ENCODE data around the gene DOK5.

Gene DOK5

GRCh38 chr20:54650052-54650719, 174.8 kb downstream of the DOK5 start:
- FAIRE-seq: no peak

GRCh38 chr20:54651252-54651651, 175.9 kb downstream of the DOK5 start:
- no peak for FAIRE-seq

- no peak for FAIRE-seq
Observed at GRCh38 chr20:54654450-54654849, 179.1 kb downstream of the DOK5 start.

DNA sequence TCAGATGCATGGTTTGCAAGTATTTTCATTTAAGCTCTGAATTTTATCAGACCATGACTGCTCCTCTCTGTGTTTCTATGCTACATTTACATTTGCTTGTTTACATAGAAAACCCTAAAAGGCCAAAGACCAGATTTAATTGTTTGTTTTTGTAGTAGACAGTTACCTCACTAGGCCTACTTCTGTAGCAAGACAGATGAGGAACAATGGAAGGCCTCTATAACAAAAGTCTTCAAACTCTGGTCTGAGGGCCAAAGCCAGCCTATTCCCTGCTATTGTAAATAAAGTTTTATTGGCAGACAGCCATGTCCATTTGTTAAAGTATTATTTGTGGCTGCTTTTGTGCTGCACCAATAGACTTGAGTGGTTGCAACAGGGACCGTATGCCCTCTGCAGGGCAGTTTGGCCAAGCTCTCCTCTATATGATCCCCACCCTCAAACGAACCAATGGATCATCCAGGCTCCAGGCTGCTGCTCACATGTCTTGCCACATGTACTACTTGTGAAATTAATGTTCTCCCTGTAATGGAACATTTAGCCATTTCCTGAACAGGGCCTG, 182.0 kb downstream of the DOK5 start:
- no peak for FAIRE-seq

GRCh38 chr20:54658525-54658924, 183.1 kb downstream of the DOK5 start:
- FAIRE-seq: no peak

- FAIRE-seq: no peak
Observed at GRCh38 chr20:54661265-54661664, 185.9 kb downstream of the DOK5 start.

DNA sequence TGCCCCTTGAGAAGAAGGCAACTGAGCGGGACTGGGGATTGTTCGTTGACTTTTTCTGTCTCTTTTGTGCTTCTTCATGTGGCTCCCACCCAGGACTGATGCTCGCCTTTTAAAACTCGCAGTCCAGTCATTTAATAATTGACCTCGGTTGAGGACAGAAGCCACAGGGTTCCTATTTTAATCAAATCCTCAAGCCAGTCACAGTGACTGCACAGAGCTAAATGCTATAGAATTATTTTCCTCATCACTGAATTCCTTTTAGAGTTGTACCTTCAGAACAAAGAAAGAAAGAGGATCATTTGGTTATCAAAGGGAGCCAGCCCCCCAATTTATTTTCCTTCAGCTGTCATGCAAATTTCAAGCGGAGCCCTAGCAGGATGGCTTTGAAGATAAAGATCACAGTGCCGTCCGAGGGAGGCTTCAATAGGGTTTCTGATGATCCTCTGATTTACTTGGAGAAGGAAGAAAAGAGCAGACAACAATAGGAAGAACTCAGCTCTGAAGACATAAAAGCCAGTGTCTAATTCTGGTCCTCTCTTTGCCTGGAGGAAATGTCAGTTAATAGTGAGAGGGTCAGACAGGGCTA, 186.6 kb downstream of the DOK5 start:
- FAIRE-seq: no peak

- FAIRE-seq: no peak
Observed at GRCh38 chr20:54665812-54666211, 190.4 kb downstream of the DOK5 start.

- FAIRE-seq: no peak
Observed at GRCh38 chr20:54668271-54669039, 193.1 kb downstream of the DOK5 start.

- FAIRE-seq: no peak
Observed at GRCh38 chr20:54669040-54669363, 193.6 kb downstream of the DOK5 start.

GRCh38 chr20:54678253-54678652, 202.9 kb downstream of the DOK5 start:
- FAIRE-seq: no peak

- no peak for FAIRE-seq
Observed at GRCh38 chr20:54680439-54680838, 205.0 kb downstream of the DOK5 start.

- no peak for FAIRE-seq
Observed at GRCh38 chr20:54680872-54681619, 205.7 kb downstream of the DOK5 start.

- FAIRE-seq: no peak
Observed at GRCh38 chr20:54681869-54682268, 206.5 kb downstream of the DOK5 start.

DNA sequence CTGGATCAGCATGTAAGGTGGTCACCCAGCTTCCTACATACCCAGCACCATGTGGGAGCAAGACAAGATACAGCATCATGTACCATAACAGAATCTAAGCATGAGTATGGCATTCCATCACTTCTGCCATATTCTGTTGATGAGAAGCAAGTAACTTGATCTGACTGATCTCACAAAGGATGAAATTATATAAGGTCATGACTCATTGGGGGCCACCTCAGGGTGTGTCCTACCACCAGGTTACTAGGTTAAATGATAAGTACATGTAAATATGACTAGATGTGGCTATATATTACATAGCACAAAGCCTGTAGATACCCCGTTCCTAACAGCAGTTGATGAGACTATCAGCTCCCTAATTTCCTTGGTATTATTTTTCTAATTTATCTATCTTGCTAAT, 213.1 kb downstream of the DOK5 start:
- FAIRE-seq: no peak

- FAIRE-seq: no peak
Observed at GRCh38 chr20:54690323-54690722, 214.9 kb downstream of the DOK5 start.

DNA sequence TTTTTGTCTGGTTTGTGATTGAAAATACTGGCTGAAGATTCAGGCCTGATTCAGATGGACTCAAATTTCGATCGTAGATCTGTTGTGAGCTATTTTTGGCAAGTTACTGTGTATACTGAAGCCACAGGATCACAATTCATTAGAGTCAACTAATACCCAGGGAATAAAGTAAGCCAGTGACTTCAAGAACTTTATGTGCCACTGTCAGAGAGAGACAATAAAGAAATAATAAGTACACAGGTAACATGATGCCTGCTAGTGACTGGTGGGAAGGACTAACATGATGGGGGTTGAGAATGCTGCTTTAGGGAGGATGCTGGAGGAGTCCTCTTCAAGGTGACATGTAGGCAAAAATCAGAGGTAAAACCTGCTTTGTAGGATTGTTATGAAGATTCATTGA, 215.9 kb downstream of the DOK5 start:
- no peak for FAIRE-seq

DNA sequence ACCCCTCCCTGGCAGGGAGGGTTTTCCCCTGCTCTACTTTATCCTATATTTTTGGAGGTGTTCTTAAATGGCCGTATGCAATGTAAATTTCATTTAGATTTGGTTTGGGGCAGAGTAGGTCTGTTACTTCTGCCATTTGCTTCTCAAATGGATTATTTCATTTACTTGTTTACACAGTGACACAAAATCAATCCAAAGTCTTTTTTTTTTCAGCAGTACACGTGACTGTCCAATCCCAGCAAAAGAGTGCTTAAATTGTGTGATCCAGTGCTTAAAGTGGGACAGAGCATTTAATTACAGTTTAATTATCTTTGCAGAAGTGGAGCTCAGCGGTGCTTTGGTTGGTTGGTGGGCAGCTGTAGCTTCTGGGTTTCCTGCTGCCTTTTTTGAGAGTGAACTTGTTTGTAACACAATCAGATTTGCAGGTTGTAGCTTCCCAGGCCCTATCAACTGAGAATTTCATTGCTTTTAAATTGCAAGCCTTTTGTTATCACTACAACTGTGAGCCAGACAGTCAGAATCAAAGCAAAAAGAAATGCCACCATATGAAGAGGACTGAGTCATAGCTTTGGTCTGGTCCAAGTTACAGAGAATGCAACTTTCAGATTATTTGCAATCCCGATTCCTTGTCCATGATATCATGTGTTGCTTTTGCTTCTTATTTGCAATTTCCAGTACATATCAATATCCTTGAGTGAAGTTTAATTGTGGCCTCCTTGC, 216.9 kb downstream of the DOK5 start:
- no peak for FAIRE-seq

- FAIRE-seq: no peak
Observed at GRCh38 chr20:54694516-54694915, 219.1 kb downstream of the DOK5 start.

DNA sequence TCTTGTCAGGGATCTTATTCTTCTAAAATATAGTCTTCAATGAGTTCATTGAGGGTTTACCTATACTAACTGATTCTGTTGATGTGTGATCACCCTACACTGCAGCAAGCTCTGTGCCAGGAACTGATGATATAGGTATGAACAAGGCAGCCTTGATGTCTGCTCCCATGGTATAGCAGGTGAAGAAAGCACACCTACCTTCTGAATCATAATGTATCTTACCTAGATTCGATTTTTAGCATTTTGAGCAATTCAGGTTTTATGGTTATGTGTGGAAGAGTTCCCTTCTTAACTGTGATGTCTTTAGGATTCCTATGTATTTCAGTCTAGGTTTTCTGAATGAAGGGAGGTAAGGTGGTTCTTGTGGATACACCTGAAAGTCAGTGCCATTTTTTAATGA, 223.0 kb downstream of the DOK5 start:
- no peak for FAIRE-seq

All from islet of Langerhans (tissue), 1 donor.